Activated CD4-positive, alpha-beta T cell treated with anti-CD3 and anti-CD28 coated beads, Interleukin-2, Interleukin-6, amounts not matched to agents 100 ng/mL and 50 ng/mL, durations not matched to agents 16 hours and 8 hours (primary cell): ENCODE data around the gene FN3KRP.
"Not testable (repeated sequence)": the region's sequence is repeated elsewhere in the genome, so short reads cannot be mapped to it uniquely, and the experiment has no call there.

Source experiments
- DNase-seq: peaks from one replicate; pipeline ENCODE4 v3.0.0-alpha.2; 2020

Gene FN3KRP

GRCh38 chr17:82709676-82710498, 6.6 kb upstream of the FN3KRP start:
- DNase-seq: no peak

- DNase-seq: no peak
Observed at GRCh38 chr17:82710499-82711232, 5.8 kb upstream of the FN3KRP start.

- no peak for DNase-seq
Observed at GRCh38 chr17:82713071-82713723, 3.3 kb upstream of the FN3KRP start.

GRCh38 chr17:82718986-82719685, 2.6 kb downstream of the FN3KRP start:
- DNase-seq: no peak

GRCh38 chr17:82720204-82720603, 3.7 kb downstream of the FN3KRP start:
- DNase-seq: no peak

- no peak for DNase-seq
Observed at GRCh38 chr17:82722341-82723013, 6.0 kb downstream of the FN3KRP start.

GRCh38 chr17:82723169-82723807, 6.8 kb downstream of the FN3KRP start:
- DNase-seq: no peak

- DNase-seq: no peak
Observed at GRCh38 chr17:82726427-82726826, 9.9 kb downstream of the FN3KRP start.

GRCh38 chr17:82729479-82730260, 13.2 kb downstream of the FN3KRP start:
- DNase-seq: no peak

GRCh38 chr17:82732118-82732743, 15.7 kb downstream of the FN3KRP start:
- no peak for DNase-seq

GRCh38 chr17:82734987-82735866, 18.7 kb downstream of the FN3KRP start, which contains the start of gene FN3K:
TSS of gene FN3K (plus strand) at chr17:82735615. CDS start at chr17:82735637, 22 bp downstream.
- DNase-seq: no peak

GRCh38 chr17:82736511-82737185, 20.1 kb downstream of the FN3KRP start:
- DNase-seq: no peak

- no peak for DNase-seq
Observed at GRCh38 chr17:82737967-82738877, 21.7 kb downstream of the FN3KRP start.

GRCh38 chr17:82740906-82741759, 24.6 kb downstream of the FN3KRP start:
- DNase-seq: no peak

- no peak for DNase-seq
Observed at GRCh38 chr17:82743344-82744219, 27.1 kb downstream of the FN3KRP start.

GRCh38 chr17:82744736-82745135, 28.2 kb downstream of the FN3KRP start:
- not testable (repeated sequence) for DNase-seq
